AG10803 (cell line): ENCODE data around the gene LRSAM1.

Source experiments
- DNase-seq: peaks from one replicate; pipeline ENCODE4 v3.0.0; 2010; ENCODE audit warnings: low read depth
- H3K4me3 ChIP-seq: 2 replicates; pipeline ENCODE4 v1.5.1; 2011; ENCODE audit warnings: mild to moderate bottlenecking, low read length, control low read depth
- TF ChIP-seq, protein P1 (sequence below): conservative IDR thresholded peaks from 2 replicates; pipeline ENCODE4 v1.5.1; 2011; ENCODE audit warnings: mild to moderate bottlenecking, low read length, control low read depth, inconsistent platforms

Gene LRSAM1

DNA sequence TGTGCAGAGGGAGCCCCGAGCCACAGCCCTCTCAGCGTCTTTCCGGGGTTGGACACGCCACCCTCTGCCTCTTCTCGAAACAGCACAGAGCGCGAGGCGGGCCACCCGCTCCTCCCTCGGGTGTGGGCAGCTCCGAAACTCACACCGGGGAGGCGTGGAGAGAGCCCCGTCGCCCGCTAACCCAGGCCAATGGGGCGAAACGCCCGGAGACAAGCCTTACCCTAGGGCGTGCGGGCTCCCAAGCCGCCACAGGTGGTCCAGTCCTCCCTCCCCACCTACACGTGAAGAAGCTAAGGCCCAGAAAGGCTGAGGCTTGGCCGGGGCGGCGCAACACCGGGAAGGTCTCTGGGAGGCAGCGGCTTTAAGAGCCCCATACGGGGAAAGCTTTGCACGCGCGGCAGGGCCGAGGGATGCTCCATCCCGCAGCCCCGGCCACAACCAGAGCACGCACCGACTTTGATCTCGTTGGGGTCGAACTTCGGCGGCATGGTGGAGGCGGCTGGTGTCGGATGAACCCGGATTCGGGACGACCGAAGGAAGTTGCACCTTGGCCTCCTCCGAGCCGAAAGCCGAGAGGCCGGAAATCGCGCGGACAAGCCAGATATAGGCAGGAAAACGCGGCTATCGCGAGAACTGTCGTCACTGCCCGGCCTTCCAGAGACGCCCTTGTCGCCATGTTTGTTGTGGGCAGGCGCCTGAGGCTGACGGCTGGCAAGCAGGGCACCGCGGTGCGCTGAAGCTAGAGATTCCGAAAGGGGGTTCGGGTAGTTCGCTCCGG lies at the start of gene LRSAM1, which contains the start of gene RPL12:
TSS of gene LRSAM1 (plus strand) at position 681 of the 778 bp plus-strand sequence. CDS start 3,018 bp downstream, outside the sequence.
TSS of gene RPL12 (minus strand) at position 577 of the 778 bp plus-strand sequence. CDS start at position 488, 89 bp downstream.
- H3K4me3 ChIP-seq = peak within 1 kb of the TSS; percentile 96
- peak; percentile 93 for DNase-seq
- TF ChIP-seq, protein P1, sequence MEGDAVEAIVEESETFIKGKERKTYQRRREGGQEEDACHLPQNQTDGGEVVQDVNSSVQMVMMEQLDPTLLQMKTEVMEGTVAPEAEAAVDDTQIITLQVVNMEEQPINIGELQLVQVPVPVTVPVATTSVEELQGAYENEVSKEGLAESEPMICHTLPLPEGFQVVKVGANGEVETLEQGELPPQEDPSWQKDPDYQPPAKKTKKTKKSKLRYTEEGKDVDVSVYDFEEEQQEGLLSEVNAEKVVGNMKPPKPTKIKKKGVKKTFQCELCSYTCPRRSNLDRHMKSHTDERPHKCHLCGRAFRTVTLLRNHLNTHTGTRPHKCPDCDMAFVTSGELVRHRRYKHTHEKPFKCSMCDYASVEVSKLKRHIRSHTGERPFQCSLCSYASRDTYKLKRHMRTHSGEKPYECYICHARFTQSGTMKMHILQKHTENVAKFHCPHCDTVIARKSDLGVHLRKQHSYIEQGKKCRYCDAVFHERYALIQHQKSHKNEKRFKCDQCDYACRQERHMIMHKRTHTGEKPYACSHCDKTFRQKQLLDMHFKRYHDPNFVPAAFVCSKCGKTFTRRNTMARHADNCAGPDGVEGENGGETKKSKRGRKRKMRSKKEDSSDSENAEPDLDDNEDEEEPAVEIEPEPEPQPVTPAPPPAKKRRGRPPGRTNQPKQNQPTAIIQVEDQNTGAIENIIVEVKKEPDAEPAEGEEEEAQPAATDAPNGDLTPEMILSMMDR = peak; percentile 17; the same call in 1 of the 2 replicates

DNA sequence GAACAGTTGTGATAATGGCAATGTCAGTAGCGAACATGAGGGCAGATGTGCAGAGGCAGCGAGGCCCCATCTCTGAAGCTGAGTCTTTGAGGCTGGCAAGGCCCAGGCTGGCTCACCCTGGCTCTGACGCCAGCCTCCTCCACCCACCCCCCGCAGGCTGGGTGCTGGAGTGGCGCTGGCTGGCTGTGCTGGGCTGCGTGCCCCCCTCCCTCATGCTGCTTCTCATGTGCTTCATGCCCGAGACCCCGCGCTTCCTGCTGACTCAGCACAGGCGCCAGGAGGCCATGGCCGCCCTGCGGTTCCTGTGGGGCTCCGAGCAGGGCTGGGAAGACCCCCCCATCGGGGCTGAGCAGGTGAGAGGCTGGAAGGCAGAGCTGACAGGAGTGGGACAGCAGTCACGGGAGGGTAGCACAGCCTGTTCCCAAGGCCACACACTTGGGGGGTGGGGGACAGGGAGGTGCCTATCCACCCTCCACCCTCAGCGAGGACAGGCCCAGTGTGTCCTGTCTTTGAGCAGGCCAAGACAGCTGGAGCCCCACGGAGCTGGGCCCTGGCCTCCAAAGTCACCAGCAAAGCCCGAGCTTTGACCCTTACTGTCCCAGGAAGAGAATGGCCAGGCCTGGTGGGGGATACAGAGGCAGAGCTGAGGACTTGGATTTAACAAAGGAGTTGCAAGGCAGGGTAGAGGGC lies 48.8 kb upstream of the LRSAM1 start:
- TF ChIP-seq, protein P1 = no peak
- no peak for DNase-seq
- H3K4me3 ChIP-seq = no peak overlapping the region

GRCh38 chr9:127403507-127404192 lies 47.7 kb upstream of the LRSAM1 start:
- TF ChIP-seq, protein P1 = no peak
- H3K4me3 ChIP-seq = no peak overlapping the region
- DNase-seq = no peak

DNA sequence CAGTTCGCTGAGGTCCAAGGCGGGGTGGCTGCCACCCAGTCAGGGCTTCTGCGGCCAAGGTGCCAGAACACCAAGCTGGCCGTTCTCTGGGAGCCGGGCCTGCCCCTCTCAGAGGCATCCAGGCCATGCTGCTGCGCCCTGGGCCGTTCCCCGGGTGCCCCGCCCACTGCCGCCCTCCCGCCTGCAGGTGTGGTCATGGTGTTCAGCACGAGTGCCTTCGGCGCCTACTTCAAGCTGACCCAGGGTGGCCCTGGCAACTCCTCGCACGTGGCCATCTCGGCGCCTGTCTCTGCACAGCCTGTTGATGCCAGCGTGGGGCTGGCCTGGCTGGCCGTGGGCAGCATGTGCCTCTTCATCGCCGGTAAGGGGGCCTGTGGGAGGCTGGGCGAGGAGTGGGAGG lies 46.7 kb upstream of the LRSAM1 start:
- TF ChIP-seq, protein P1 = no peak

DNA sequence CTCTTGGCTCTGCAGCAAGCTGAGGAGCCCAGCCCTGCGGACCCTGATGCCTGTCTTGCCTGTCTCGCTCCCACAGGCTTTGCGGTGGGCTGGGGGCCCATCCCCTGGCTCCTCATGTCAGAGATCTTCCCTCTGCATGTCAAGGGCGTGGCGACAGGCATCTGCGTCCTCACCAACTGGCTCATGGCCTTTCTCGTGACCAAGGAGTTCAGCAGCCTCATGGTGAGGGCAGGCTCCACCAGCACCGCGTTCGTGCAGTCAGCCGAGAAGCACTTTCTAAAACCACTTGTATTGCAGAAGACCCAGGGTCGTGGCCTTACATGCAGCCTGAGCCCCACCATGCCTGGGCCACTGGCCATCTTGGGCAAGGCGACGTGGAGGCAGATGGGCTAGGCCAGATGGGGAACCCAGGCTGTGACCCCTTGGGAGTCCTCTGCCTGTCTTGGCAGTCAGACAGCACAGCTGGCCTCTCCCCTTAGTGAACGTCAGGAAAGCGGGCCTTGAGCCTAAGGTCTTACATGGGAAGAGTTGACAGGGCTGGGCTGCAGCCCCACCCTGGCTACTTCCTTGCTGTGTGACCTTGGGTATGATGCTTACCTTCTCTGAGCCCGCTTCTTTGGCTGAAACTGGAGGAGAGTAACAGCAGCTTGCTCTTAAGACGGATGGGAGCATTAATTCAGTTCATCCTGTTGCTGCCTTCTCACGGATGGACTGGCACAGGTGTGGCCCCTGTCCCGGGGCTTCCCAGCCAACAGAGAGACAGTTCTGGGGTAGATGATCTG lies 45.8 kb upstream of the LRSAM1 start:
- DNase-seq = no peak
- TF ChIP-seq, protein P1 = no peak

More for the DNA sequence above, 46.7 kb upstream of the LRSAM1 start:
- no peak for DNase-seq
- H3K4me3 ChIP-seq = no peak overlapping the region

DNA sequence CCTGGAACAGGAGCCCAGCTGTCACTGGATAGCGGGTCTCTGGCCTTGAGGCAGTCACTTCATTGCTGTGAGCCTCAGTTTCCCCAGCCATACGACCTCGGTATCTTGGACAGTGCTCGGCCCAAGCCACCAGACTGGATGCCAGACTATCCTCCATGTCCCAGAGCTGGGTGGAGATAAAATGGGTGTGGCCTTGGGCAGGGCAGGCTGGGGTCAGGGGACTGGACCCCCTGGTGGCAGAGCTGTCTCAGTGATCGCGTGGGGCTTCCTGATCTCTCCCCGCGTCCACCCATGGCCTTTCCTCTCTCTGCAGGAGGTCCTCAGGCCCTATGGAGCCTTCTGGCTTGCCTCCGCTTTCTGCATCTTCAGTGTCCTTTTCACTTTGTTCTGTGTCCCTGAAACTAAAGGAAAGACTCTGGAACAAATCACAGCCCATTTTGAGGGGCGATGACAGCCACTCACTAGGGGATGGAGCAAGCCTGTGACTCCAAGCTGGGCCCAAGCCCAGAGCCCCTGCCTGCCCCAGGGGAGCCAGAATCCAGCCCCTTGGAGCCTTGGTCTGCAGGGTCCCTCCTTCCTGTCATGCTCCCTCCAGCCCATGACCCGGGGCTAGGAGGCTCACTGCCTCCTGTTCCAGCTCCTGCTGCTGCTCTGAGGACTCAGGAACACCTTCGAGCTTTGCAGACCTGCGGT lies 44.4 kb upstream of the LRSAM1 start:
- TF ChIP-seq, protein P1 = no peak
- no peak overlapping the region for H3K4me3 ChIP-seq
- no peak for DNase-seq

More for the DNA sequence above, 45.8 kb upstream of the LRSAM1 start:
- H3K4me3 ChIP-seq = no peak overlapping the region
